GM18526 (cell line): ENCODE measurements around the gene OSTF1.

ENCODE experiments used
- POLR2A ChIP-seq: IDR thresholded peaks from 3 replicates; pipeline ENCODE4 v1.6.1; 2011; ENCODE audit not compliant: insufficient read length; ENCODE audit errors: extremely low read depth

Gene OSTF1

DNA sequence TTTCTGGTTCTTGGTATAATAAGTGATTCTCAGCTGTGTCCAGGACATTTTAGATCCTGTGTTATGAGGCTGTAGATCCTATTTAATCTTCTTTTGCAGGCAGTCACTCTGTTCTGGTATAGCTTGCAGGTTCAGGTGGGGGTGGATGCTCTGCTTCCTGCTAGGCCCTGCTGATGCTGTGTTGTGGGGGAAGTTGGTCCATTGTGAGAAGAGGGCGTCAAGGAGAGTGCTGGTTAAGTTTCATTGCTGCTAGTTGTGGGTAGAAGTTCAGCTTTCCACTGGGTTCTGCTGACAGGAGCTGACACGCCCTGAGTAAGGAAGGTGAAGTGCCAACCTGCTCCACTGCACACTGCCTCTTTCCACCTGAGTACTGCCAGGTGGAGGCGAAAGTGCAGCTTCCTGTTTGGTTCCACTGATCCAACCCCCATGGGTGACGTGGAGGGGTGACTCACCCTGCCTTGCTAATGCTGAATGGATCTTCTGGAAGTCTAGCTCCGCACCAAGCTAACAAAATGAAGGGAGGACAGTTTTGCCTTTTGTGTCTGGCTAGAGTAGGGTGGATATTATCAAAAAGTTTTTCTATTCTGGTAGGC lies 16.7 kb upstream of the OSTF1 start:
- no peak for TF ChIP-seq POLR2A

GRCh38 chr9:75072895-75073294 lies 15.4 kb upstream of the OSTF1 start:
- TF ChIP-seq POLR2A = no peak

- no peak for TF ChIP-seq POLR2A
Observed at GRCh38 chr9:75081632-75082031, 6.7 kb upstream of the OSTF1 start.

DNA sequence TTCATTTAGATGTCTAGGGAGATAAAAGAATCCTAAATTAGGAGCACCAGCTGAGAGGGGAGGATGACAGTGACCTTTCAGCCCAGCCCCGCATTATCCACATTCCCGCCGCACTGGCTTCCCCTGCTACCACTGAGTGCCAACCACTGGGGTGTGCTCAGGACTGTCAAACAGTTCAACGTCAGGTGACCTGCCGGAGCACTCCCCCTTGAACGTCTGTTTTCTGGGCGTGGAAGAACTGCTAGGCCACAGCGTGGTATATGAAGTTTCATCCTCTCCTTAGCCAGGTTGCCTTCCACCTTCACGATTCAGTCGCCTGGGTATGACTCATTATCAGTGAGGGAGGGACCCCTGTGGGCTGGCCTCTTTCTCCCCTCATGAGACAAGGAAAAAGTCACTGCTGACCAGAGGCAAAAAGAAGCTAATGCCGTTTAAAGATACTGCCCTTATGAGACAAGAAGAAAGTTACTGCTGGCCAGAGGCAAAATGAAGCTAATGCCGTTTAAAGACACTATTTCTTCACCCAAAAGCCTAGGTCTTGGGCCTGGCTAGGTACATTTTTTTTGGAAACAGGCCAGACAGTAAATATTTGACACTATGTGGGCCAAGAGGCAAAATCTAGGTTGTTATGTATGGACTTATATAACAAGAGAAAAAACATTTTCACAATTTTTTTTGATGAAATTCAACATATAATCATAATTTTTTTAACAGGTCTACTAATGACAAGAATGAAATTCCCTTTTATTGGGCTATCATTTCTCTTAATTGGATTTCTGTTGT lies 4.9 kb upstream of the OSTF1 start:
- no peak for TF ChIP-seq POLR2A

DNA sequence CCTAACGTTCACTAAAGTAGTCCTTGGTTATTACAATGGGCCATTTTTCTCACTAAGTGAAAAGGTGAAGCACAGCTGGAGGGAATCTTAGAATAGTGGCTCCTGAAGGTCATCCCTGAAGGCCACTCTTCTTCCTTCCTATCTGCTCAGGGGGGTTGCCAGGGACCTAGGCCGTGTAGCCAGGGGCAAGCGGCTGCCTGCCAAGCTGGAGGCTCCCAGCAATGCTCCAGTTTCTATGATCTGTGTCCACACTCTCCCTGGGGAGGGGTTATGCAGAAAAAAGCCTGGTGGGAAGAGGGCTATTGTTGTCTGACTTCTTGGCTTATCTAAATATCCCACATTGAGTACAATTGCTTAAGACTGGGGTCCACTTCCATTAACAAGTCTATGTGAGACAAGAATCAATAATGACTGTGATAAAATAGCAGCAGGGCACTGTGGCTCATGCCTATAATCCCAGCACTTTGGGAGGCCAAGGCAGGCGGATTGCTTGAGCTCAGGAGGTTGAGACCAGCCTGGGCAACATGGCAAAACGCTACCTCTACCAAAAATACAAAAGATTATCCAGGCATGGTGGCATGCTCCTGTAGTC lies 4.1 kb upstream of the OSTF1 start:
- no peak for TF ChIP-seq POLR2A

DNA sequence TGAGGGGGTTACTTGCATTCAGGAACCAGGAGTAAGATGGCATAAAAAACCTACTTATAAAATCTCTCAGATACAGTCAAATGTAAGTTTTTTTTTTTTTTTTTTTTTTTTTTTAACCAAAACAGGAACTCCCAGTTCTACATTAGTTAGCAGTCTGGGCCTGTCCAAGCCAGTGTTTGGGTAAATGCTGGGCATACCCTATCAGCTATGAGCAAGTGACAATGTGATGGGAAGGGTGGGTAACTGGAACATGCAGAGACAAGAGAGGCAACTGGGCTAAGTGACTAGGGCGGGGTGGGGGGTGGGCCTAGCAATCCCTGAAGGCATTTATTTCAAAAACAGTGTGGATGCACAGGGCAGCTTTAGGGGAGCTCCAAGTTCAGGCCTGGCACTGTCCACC lies 2.7 kb upstream of the OSTF1 start:
- no peak for TF ChIP-seq POLR2A

GRCh38 chr9:75086541-75087288 lies 1.6 kb upstream of the OSTF1 start:
- TF ChIP-seq POLR2A = no peak

GRCh38 chr9:75087289-75087823 lies 958 bp upstream of the OSTF1 start:
- no peak for TF ChIP-seq POLR2A

- TF ChIP-seq POLR2A = no peak
Observed at GRCh38 chr9:75088646-75089372, 495 bp downstream of the OSTF1 start.

DNA sequence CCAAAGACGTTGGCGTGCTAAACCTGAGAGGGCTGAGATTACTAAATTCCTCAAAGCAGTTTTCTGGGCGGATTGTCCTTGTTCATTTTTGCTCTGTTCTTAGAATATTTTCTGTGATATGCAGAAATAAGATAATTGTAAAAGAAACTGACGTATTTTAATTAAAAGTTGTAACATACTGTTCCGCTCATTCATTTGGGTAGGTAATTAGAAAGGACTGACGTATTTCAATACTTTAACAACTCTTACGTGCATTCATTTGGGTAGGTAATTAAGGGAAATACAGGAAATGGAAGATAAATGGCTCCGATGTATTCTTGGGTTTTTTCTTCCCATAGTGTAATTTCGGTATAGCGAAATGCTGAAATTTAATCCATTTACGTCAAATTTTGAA lies 1.1 kb downstream of the OSTF1 start:
- TF ChIP-seq POLR2A = no peak

DNA sequence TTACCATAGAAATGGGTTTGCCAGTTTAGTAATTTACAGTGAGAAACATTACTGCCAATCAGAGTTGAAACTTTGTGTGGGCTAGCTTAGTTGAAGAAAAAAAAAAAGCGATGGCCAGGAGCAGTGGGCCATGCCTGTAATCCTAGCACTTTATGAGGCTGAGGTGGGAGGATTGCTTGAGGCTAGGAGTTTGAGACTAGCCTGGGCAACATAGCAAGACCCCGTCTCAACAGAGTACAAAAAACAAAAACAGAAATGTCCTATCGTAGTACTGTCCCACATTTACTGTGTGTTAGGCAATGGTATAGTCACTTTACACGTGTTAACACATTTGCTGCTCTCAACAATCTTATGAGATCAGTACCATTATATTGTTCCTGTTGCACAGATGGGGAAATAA lies 2.3 kb downstream of the OSTF1 start:
- no peak for TF ChIP-seq POLR2A

DNA sequence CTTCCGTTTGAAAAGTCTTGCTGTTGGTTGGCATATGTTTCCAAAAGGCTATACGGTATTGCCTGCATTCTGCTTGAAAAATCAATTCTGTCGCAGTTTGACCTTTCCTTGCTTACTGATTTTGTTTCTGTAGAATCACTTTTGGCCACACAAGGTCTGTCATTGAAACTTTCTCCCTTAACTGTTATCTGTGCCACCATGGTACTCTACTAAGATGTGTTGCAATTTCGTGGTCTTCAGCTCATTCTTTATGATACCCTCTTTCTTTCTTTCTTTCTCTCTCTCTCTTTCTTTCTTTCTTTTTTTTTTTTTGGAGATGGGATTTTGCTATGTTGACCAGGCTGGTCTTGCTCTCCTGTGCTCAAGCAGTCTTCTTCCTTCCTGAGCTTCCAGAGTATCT lies 4.5 kb downstream of the OSTF1 start:
- TF ChIP-seq POLR2A = no peak

GRCh38 chr9:75096796-75097195 lies 8.5 kb downstream of the OSTF1 start:
- TF ChIP-seq POLR2A = no peak

DNA sequence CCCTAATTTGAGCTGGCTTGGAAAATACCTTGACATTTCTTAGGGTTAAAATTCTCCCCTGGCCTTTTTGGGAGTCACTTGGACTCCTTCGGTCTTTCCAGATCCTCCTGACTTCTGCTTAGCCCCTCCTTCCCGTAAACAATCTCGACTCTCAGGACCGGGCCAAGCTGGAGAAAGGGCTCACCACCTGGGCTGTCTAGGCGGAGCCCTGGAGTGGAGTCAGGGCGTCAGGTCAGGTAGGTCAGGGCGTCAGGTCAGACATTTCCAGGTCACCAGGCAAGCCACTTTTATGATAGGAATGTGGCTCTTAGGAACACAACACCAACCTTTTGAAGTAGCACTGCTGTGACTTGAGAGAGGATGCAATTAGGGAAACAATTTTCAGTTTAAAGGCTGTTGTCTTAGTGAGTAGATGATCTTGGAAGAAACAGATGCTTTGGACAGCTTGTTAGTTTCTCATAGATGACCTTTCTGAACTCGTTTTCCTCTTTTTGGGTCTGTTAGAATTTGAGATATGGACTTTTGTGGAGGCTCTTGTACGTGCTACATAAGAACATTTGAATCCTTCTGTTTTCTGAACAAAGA lies 12.8 kb downstream of the OSTF1 start:
- TF ChIP-seq POLR2A = no peak
